Measurements from ENCODE around the gene NID2.

The NID2 gene

GRCh38 chr14:52080158-52080800 is 11.4 kb upstream of the NID2 start:
- no peak for DNase-seq

GRCh38 chr14:52079239-52079959 is 10.5 kb upstream of the NID2 start:
- no peak for DNase-seq

- no peak for DNase-seq
Observed at GRCh38 chr14:52078721-52079120, 9.9 kb upstream of the NID2 start.

GRCh38 chr14:52078095-52078531 is 9.3 kb upstream of the NID2 start:
- no peak for DNase-seq

- no peak for DNase-seq
Observed at GRCh38 chr14:52077256-52077979, 8.6 kb upstream of the NID2 start.

GRCh38 chr14:52076334-52076733 is 7.5 kb upstream of the NID2 start:
- no peak for DNase-seq

- DNase-seq, result no peak
Observed at GRCh38 chr14:52075371-52075770, 6.5 kb upstream of the NID2 start.

GRCh38 chr14:52073251-52073650 is 4.4 kb upstream of the NID2 start:
- DNase-seq, result no peak

- no peak for DNase-seq
Observed at GRCh38 chr14:52072266-52072780, 3.5 kb upstream of the NID2 start.

GRCh38 chr14:52071675-52072074 is 2.8 kb upstream of the NID2 start:
- DNase-seq, result no peak

- no peak for DNase-seq
Observed at GRCh38 chr14:52070051-52070431, 1.2 kb upstream of the NID2 start.

- peak; percentile 11 for DNase-seq
Observed at GRCh38 chr14:52069307-52070050, 620 bp upstream of the NID2 start.

- peak; percentile 6 for DNase-seq
Observed at GRCh38 chr14:52067873-52068614, 815 bp downstream of the NID2 start.

- no peak for DNase-seq
Observed at GRCh38 chr14:52064174-52064573, 4.7 kb downstream of the NID2 start.

- no peak for DNase-seq
Observed at GRCh38 chr14:52063052-52063462, 5.8 kb downstream of the NID2 start.

- DNase-seq, result no peak
Observed at GRCh38 chr14:52061890-52062289, 7.0 kb downstream of the NID2 start.

- DNase-seq, result no peak
Observed at GRCh38 chr14:52061390-52061789, 7.5 kb downstream of the NID2 start.

- DNase-seq, result no peak
Observed at GRCh38 chr14:52060080-52060479, 8.8 kb downstream of the NID2 start.

- DNase-seq, result no peak
Observed at GRCh38 chr14:52059649-52060048, 9.2 kb downstream of the NID2 start.

- DNase-seq, result no peak
Observed at GRCh38 chr14:52058341-52058740, 10.5 kb downstream of the NID2 start.

- no peak for DNase-seq
Observed at GRCh38 chr14:52055167-52055566, 13.7 kb downstream of the NID2 start.

- DNase-seq, result no peak
Observed at GRCh38 chr14:52054678-52055077, 14.2 kb downstream of the NID2 start.
